ENCODE data around the gene HINT2.

- TF ChIP-seq CTCF (IDR thresholded peaks at IDR 0.05), result no peak
- no peak for TF ChIP-seq POLR2A (IDR thresholded peaks at IDR 0.05)
Measured at GRCh38 chr9:35828716-35829083, 13.9 kb upstream of the HINT2 start, which contains the start of gene FAM221B.
